GM18498 (cell line): ENCODE results near the gene CCDC88A.

ENCODE experiments used
- ATAC-seq: cut with Tn5 transposase; IDR thresholded peaks from one replicate; pipeline ENCODE4 v1.9.1; 2021; ENCODE audit warnings: mild to moderate bottlenecking, moderate library complexity; ENCODE audit not compliant: unreplicated experiment

The CCDC88A gene

GRCh38 chr2:55425431-55425831 is 5.8 kb upstream of the CCDC88A start:
- ATAC-seq, result no peak

GRCh38 chr2:55422876-55423665 is 3.4 kb upstream of the CCDC88A start:
- no peak for ATAC-seq

GRCh38 chr2:55421326-55421725 is 1.7 kb upstream of the CCDC88A start:
- ATAC-seq, result no peak

- no peak for ATAC-seq
These were observed 1.2 kb upstream of the CCDC88A start for GRCh38 chr2:55420871-55421270.

GRCh38 chr2:55420439-55420725 is 726 bp upstream of the CCDC88A start:
- ATAC-seq, result no peak

GRCh38 chr2:55419233-55419678 is 400 bp downstream of the CCDC88A start:
- peak; percentile 26 for ATAC-seq

GRCh38 chr2:55418512-55419232 is 984 bp downstream of the CCDC88A start:
- no peak for ATAC-seq

GRCh38 chr2:55418072-55418471 is 1.6 kb downstream of the CCDC88A start:
- no peak for ATAC-seq

GRCh38 chr2:55416786-55417568 is 2.7 kb downstream of the CCDC88A start:
- no peak for ATAC-seq

GRCh38 chr2:55415300-55415699 is 4.4 kb downstream of the CCDC88A start:
- ATAC-seq, result no peak

- ATAC-seq, result no peak
These were observed 10.5 kb downstream of the CCDC88A start for GRCh38 chr2:55408918-55409868.

- no peak for ATAC-seq
These were observed 11.4 kb downstream of the CCDC88A start for GRCh38 chr2:55408098-55408882.

- ATAC-seq, result no peak
These were observed 14.5 kb downstream of the CCDC88A start for GRCh38 chr2:55405116-55405515.

- no peak for ATAC-seq
These were observed 16.2 kb downstream of the CCDC88A start for GRCh38 chr2:55403256-55403998.

- ATAC-seq, result no peak
These were observed 18.5 kb downstream of the CCDC88A start for GRCh38 chr2:55401124-55401523.

- no peak for ATAC-seq
These were observed 19.3 kb downstream of the CCDC88A start for GRCh38 chr2:55400332-55400731.

GRCh38 chr2:55399815-55400214 is 19.8 kb downstream of the CCDC88A start:
- ATAC-seq, result no peak

- ATAC-seq, result no peak
These were observed 23.7 kb downstream of the CCDC88A start for GRCh38 chr2:55395724-55396605.
